Peyer's patch (tissue), 4 donors: Measurements from ENCODE around the gene DMBX1. TPM values are rescaled to one million over a fixed set of nuclear protein-coding genes. Genes with fewer than 3 reads are reported as not detected.
A peak's percentile ranks its signal among the peaks of the same experiment; 100 is the strongest.

Source experiments
- DNase-seq, 3 donors: peaks; one replicate each; pipeline ENCODE4 v3.0.0-alpha.2; 2017 to 2019
- H3K27ac ChIP-seq, 4 donors: fragments of 200-600 bp; sonication (generic); one replicate each; pipeline ENCODE4 v1.5.1; 2016 to 2019
- H3K27me3 ChIP-seq, 2 donors: fragments of 200-600 bp; sonication (generic); one replicate each; pipeline ENCODE4 v1.5.1; 2019
- H3K36me3 ChIP-seq, 3 donors: fragments of 200-600 bp; sonication (generic); one replicate each; pipeline ENCODE4 v1.5.1; 2016 to 2019
- H3K4me1 ChIP-seq, 4 donors: fragments of 200-600 bp; sonication (generic); one replicate each; pipeline ENCODE4 v1.5.1; 2016 to 2019
- H3K4me3 ChIP-seq, 4 donors: fragments of 200-600 bp; sonication (generic); 1 replicate in 3 of 4; 2 replicates in 1 of 4; pipeline ENCODE4 v1.5.1; 2016 to 2019; ENCODE audit warnings: mild to moderate bottlenecking in 1 of 4
- H3K9me3 ChIP-seq, 4 donors: fragments of 200-600 bp; sonication (generic); one replicate each; pipeline ENCODE4 v1.5.1; 2016 to 2019; ENCODE audit warnings: mild to moderate bottlenecking in 1 of 4
- POLR2A ChIP-seq, 2 donors: fragments of 450-650 bp; IDR thresholded peaks; one replicate each; pipeline ENCODE4 v1.5.1; 2017; ENCODE audit warnings: antibody characterized with exemption in 2 of 2, mild to moderate bottlenecking in 2 of 2, moderate library complexity in 2 of 2
- total RNA-seq, 4 donors: library from RNA; depleted of rRNA; stranded (reverse); fragments of >200 nt; gene quantifications; one replicate each; pipeline ENCODE4 v1.1.0, GENCODE V29; 2016
- TF ChIP-seq, protein P1 (sequence below), 6 experiments: fragments of 450-650 bp in 4 of 6; fragments of 200-600 bp in 2 of 6; sonication (generic) in 1 of 6; IDR thresholded peaks; one replicate each; pipeline ENCODE4 v1.5.1; 2017 to 2019; ENCODE audit warnings: antibody characterized with exemption in 6 of 6, mild to moderate bottlenecking in 3 of 6, moderate library complexity in 1 of 6

The DMBX1 gene
- total RNA-seq, 4 donors from 2014 or later = not detected

DNA sequence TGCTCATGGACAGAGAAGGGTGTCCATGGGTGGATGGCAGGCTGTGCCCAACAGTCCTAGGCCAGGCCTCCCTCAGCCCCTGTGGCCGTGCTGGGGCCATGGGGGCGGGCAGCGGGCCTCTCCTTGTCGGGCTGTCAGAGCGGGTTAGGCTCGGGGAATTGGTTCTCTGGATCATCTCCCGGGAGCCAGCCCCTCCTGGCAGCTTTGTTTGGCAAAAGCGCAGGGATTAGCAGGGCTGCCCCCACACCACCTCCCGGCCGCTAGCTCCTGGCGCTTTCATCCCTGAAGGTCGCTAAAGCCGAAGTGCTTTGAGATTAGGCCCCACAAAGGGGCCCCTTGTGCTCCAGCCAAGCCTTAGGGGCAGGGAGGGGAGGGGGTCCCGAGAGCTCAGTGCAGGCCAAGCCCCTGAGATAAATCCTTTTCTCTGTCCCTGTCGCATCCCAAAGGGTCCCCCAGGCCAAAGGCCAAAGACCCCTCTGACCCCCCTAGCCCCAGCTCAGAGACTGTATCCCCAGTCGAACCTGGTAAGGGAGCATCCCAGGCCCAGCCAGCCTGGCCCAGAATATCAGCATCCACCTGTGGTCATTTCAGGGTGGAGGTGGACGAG lies 9.8 kb upstream of the DMBX1 start:
- Histone ChIP-seq H3K4me1 (no peaks in the 10 kb centered on the region), H3K27me3 (peaks cover 0 to 4% of the 10 kb centered on the region in 2 donors), H3K9me3 (no peaks in the 10 kb centered on the region), H3K36me3 (no peaks in the 10 kb centered on the region), H3K4me3 (no peak overlapping the region), H3K27ac (no peak overlapping the region)
- TF ChIP-seq POLR2A (IDR thresholded peaks at IDR 0.05) = no peak
- DNase-seq = peak in 1 of 3 donors; percentile 42

DNA sequence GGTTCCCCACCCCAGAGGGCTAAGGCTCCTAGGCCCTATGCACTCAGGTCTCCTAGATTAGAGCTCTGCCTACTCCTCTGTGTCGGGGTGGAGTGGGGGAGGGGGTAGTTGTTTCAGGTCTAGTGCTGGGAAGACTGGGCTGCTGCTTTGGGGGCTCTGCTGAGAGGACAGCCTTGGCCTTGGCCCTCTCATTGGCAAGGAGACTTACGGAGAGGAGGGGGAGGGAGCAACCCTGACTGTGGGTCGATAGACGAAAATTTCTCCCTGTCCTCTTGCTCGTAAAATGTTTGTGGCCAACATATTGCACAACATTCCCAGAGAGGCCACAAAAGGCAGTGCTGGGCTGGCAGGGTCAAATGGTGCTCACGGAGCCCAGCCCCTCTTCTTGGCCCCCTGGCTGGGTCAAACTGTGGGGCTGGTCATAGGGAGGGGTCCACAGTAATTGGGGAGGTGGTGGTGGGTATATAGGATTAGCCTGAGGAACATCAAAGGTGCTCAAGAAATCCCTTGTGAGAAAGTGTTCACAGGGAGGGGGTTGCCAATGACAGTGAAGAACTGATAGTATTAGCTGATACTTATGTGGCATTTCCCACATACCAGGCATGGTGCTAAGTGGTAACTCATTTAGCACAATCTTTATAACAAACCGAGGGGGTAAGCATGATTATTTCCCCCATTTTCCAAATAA lies 8.5 kb upstream of the DMBX1 start:
- no peak for TF ChIP-seq POLR2A (IDR thresholded peaks at IDR 0.05)
- TF ChIP-seq, protein P1, sequence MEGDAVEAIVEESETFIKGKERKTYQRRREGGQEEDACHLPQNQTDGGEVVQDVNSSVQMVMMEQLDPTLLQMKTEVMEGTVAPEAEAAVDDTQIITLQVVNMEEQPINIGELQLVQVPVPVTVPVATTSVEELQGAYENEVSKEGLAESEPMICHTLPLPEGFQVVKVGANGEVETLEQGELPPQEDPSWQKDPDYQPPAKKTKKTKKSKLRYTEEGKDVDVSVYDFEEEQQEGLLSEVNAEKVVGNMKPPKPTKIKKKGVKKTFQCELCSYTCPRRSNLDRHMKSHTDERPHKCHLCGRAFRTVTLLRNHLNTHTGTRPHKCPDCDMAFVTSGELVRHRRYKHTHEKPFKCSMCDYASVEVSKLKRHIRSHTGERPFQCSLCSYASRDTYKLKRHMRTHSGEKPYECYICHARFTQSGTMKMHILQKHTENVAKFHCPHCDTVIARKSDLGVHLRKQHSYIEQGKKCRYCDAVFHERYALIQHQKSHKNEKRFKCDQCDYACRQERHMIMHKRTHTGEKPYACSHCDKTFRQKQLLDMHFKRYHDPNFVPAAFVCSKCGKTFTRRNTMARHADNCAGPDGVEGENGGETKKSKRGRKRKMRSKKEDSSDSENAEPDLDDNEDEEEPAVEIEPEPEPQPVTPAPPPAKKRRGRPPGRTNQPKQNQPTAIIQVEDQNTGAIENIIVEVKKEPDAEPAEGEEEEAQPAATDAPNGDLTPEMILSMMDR (IDR thresholded peaks at IDR 0.05) = no peak
- Histone ChIP-seq H3K27me3 (peaks cover 0 to 15% of the 10 kb centered on the region in 2 donors), H3K4me3 (no peak overlapping the region), H3K4me1 (no peaks in the 10 kb centered on the region), H3K36me3 (no peaks in the 10 kb centered on the region), H3K9me3 (no peaks in the 10 kb centered on the region), H3K27ac (no peak overlapping the region)
- DNase-seq = no peak

DNA sequence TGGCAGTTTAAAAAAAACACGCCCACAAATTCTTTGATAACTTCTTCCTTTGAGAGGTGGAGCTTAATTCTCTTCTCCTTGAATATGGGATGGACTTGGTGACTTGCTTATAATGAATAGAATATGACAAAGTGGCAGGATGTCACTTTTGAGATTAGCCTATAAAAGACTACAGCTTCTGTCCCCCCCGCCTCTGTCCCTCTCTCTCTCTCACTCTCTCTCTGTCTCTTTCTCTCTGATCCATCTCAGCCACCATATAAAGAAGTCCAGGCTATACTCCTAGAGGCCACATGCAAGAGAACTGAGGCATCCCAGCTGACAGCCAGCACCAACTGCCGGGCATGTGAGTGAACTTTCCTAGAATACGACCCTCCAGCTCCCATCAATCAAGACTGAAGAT lies 7.7 kb upstream of the DMBX1 start:
- no peaks in the 10 kb centered on the region for H3K36me3 ChIP-seq
- H3K4me3 ChIP-seq = no peak overlapping the region
- no peaks in the 10 kb centered on the region for H3K4me1 ChIP-seq
- no peaks in the 10 kb centered on the region for H3K9me3 ChIP-seq
- DNase-seq = no peak
- TF ChIP-seq POLR2A (IDR thresholded peaks at IDR 0.05) = no peak
- TF ChIP-seq, protein P1 (IDR thresholded peaks at IDR 0.05) = no peak
- H3K27me3 ChIP-seq = peaks cover 0 to 17% of the 10 kb centered on the region in 2 donors
- no peak overlapping the region for H3K27ac ChIP-seq

DNA sequence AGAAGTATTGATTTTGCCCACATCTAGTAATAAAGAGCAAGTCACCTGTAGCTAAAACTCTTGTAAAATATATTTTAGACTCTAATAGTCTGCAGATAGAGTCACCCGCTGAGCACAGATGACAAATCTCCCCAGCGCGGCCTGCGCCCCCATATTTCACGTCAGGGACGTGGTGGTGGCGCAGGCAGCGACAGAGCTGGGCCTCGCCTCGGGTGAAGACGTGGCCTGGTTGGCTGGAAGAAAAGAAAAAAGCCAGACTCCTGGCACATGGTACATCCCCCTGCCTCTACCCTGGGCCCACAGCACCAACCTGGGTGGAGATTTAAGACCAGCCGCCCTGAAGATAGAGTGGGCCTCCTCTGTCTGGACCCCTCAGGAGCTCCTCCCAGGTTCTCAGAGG lies 6.0 kb upstream of the DMBX1 start:
- H3K27me3 ChIP-seq = peaks cover 0 to 25% of the 10 kb centered on the region in 2 donors
- H3K9me3 ChIP-seq = no peaks in the 10 kb centered on the region
- H3K27ac ChIP-seq = no peak overlapping the region
- no peaks in the 10 kb centered on the region for H3K4me1 ChIP-seq
- no peak for TF ChIP-seq POLR2A (IDR thresholded peaks at IDR 0.05)
- TF ChIP-seq, protein P1 (IDR thresholded peaks at IDR 0.05) = no peak
- DNase-seq = no peak
- no peaks in the 10 kb centered on the region for H3K36me3 ChIP-seq
- no peak overlapping the region for H3K4me3 ChIP-seq

DNA sequence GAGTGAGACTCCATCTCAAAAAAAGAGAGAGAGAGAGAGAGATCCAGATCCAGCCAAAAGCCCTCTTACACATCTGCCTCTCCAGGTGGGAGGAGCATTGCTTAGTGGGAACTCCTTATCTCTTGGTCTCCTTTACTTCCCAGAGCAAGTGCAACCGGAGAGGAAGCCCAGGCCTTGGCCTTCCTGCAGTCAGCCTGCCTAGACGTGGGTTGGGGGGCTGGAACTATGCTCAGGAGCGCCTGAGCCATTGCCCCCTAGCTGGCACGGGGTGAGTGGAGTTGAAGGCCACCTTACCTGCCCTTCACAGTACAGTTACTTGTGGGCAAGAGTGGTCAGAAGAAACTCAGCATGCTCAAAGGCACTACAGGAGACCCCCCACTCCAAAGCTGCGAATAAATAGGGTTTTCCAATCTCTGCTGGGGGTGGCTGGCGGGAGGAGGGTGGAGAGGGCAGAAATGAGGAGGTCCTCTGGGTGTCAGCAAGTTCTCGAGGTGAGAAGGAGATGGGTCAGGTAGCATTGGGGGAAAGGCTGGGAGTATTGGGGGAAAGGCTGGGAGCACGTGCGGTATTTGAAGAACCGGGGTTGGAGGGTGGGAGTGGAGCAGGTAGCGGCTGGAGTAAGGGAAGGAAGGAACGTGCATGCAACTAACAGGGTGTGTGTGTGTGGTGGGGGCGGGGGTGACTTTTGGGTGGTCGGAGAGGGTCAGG lies 4.7 kb upstream of the DMBX1 start:
- H3K4me3 ChIP-seq = no peak overlapping the region
- no peaks in the 10 kb centered on the region for H3K9me3 ChIP-seq
- peaks cover 0 to 13% (median 5%) of the 10 kb centered on the region in 4 donors for H3K4me1 ChIP-seq
- no peak for DNase-seq
- H3K36me3 ChIP-seq = no peaks in the 10 kb centered on the region
- H3K27me3 ChIP-seq = peaks cover 0 to 37% of the 10 kb centered on the region in 2 donors
- TF ChIP-seq, protein P1 (IDR thresholded peaks at IDR 0.05) = no peak
- TF ChIP-seq POLR2A (IDR thresholded peaks at IDR 0.05) = no peak
- no peak overlapping the region for H3K27ac ChIP-seq
